HCT116 (cell line): ENCODE measurements around the gene ERC1. TPM values are rescaled to one million over a fixed set of nuclear protein-coding genes. Genes with fewer than 3 reads are reported as not detected.
"Not testable (repeated sequence)": the region's sequence is repeated elsewhere in the genome, so short reads cannot be mapped to it uniquely, and the experiment has no call there.

Source experiments
- ATAC-seq: fragments of 200-7000 bp; cut with Tn5 transposase; 2 replicates; pipeline ENCODE4 v1.9.1; 2020; ENCODE audit warnings: mild to moderate bottlenecking, moderate library complexity
- BruUV-seq: library from RNA; stranded (reverse); fragments of 400-500 nt; replicated peaks from 2 replicates; lab custom pipeline; 2021; lab: Mats Ljungman, UMichigan
- CTCF ChIA-PET: fragments of 300-600 bp; sonication (Branson Sonifier 250); formaldehyde crosslinking; loops from one replicate; lab custom pipeline; 2021; ENCODE audit warnings: antibody characterized with exemption; lab: Charles Lee
- POLR2A ChIA-PET: fragments of 300-600, 350-600 bp; sonication (Branson Sonifier 250); formaldehyde crosslinking; loops from one replicate; lab custom pipeline; 2021; ENCODE audit warnings: antibody characterized with exemption; lab: Charles Lee
- RAD21 ChIA-PET, 2 experiments: fragments of 300-600 bp; sonication (Branson Sonifier 250); formaldehyde crosslinking; loops; one replicate each; lab custom pipeline; 2023; ENCODE audit warnings: low total read pairs in 2 of 2; ENCODE audit not compliant: uncharacterized antibody in 2 of 2, unreplicated experiment in 2 of 2, low non-redundant PET in 1 of 2; lab: Charles Lee
- DNase-seq: peaks from one replicate; pipeline ENCODE4 v3.0.0-alpha.2; 2010; ENCODE audit warnings: low read depth, low spot score
- H2AFZ ChIP-seq: fragments of 200-600 bp; shearing (Covaris generic), sonication (generic); 2 replicates; pipeline ENCODE4 v1.6.1; 2017; ENCODE audit warnings: low read depth, mixed run types, mixed read lengths, antibody characterized with exemption, low read length; ENCODE audit not compliant: poor library complexity, severe bottlenecking
- H3K27ac ChIP-seq: 2 replicates; pipeline ENCODE4 v1.5.1; 2012; ENCODE audit warnings: low read depth, low read length
- H3K27me3 ChIP-seq: fragments of 200-600 bp; sonication (generic); 2 replicates; pipeline ENCODE4 v1.6.1; 2016; ENCODE audit warnings: mixed run types, low read length, mixed read lengths; ENCODE audit not compliant: insufficient read depth
- H3K36me3 ChIP-seq, 2 experiments: fragments of 200-500 bp in 1 of 2; fragments of 200-600 bp in 1 of 2; sonication (Bioruptor generic) in 1 of 2; sonication (generic) in 1 of 2; 2 replicates each; pipeline versions ENCODE4 v1.5.1 to v1.6.1; 2014 to 2016; ENCODE audit warnings: low read length in 2 of 2, inconsistent platforms in 1 of 2, mixed read lengths in 1 of 2, mixed run types in 1 of 2; ENCODE audit not compliant: insufficient read depth in 2 of 2, control insufficient read depth in 1 of 2
- H3K4me1 ChIP-seq, 2 experiments: fragments of 200-600 bp in 1 of 2; sonication (generic) in 1 of 2; 2 replicates each; pipeline versions ENCODE4 v1.5.1 to v1.6.1; 2012 to 2017; ENCODE audit warnings: low read length in 2 of 2, inconsistent platforms in 1 of 2, mild to moderate bottlenecking in 1 of 2, mixed read lengths in 1 of 2, mixed run types in 1 of 2, moderate library complexity in 1 of 2; ENCODE audit not compliant: insufficient read depth in 2 of 2, control insufficient read depth in 1 of 2
- H3K4me2 ChIP-seq: fragments of 200-600 bp; sonication (generic); 2 replicates; pipeline ENCODE4 v1.6.1; 2017; ENCODE audit warnings: mixed run types, low read length, mixed read lengths
- H3K4me3 ChIP-seq, 2 experiments: fragments of 200-600 bp in 1 of 2; sonication (generic) in 1 of 2; replicated peaks in 1 of 2; 2 replicates each; pipeline ENCODE4 v1.5.1; 2011 to 2016; ENCODE audit warnings: low read length in 2 of 2, control low read depth in 1 of 2, low read depth in 1 of 2, mild to moderate bottlenecking in 1 of 2, mixed read lengths in 1 of 2, mixed run types in 1 of 2
- H3K79me2 ChIP-seq: fragments of 200-600 bp; sonication (generic); 2 replicates; pipeline ENCODE4 v1.6.1; 2017; ENCODE audit warnings: mild to moderate bottlenecking, mixed run types, low read length, moderate library complexity, mixed read lengths; ENCODE audit not compliant: insufficient read depth
- H3K9ac ChIP-seq: fragments of 200-600 bp; sonication (generic); 2 replicates; pipeline ENCODE4 v1.6.1; 2016; ENCODE audit warnings: low read length, mixed read lengths
- H3K9me2 ChIP-seq: fragments of 200-600 bp; sonication (generic), shearing (Covaris generic); 2 replicates; pipeline ENCODE4 v1.6.1; 2017; ENCODE audit warnings: mixed run types, mild to moderate bottlenecking, moderate library complexity; ENCODE audit not compliant: insufficient read depth
- H3K9me3 ChIP-seq, 2 experiments: fragments of 200-500 bp in 1 of 2; fragments of 200-600 bp in 1 of 2; sonication (Bioruptor generic) in 1 of 2; sonication (generic) in 1 of 2; 2 replicates each; pipeline ENCODE4 v1.6.1; 2014 to 2017; ENCODE audit warnings: low read length in 2 of 2, mixed read lengths in 2 of 2, inconsistent platforms in 1 of 2, low read depth in 1 of 2, mild to moderate bottlenecking in 1 of 2, mixed run types in 1 of 2, moderate library complexity in 1 of 2; ENCODE audit not compliant: control insufficient read depth in 1 of 2, insufficient read depth in 1 of 2
- H4K20me1 ChIP-seq: fragments of 200-600 bp; sonication (generic), shearing (Covaris generic); 2 replicates; pipeline ENCODE4 v1.6.1; 2017; ENCODE audit warnings: mixed run types, mild to moderate bottlenecking, moderate library complexity; ENCODE audit not compliant: insufficient read depth
- CBX3 ChIP-seq: IDR thresholded peaks from 2 replicates; pipeline ENCODE4 v1.6.1; 2012; ENCODE audit warnings: low read depth
- EGR1 ChIP-seq: IDR thresholded peaks from 2 replicates; pipeline ENCODE4 v1.6.1; 2012; ENCODE audit warnings: low read depth
- EZH2phosphoT487 ChIP-seq: fragments of 200-600 bp; IDR thresholded peaks from 2 replicates; pipeline ENCODE4 v1.6.1; 2018; ENCODE audit warnings: antibody characterized with exemption, borderline replicate concordance
- POLR2A ChIP-seq: IDR thresholded peaks from 2 replicates; pipeline ENCODE4 v1.7.0; 2011; ENCODE audit warnings: borderline replicate concordance; ENCODE audit not compliant: insufficient read depth, insufficient read length; ENCODE audit errors: extremely low read depth
- POLR2AphosphoS5 ChIP-seq: IDR thresholded peaks from 2 replicates; pipeline ENCODE4 v1.6.1; 2011; ENCODE audit warnings: mild to moderate bottlenecking, low read depth, low read length, moderate library complexity
- RAD21 ChIP-seq: IDR thresholded peaks from 2 replicates; pipeline ENCODE4 v1.6.1; 2012; ENCODE audit warnings: low read depth, mild to moderate bottlenecking
- TCF7L2 ChIP-seq: IDR thresholded peaks from 2 replicates; pipeline ENCODE4 v1.7.0; 2011; ENCODE audit warnings: borderline replicate concordance, inconsistent platforms; ENCODE audit not compliant: insufficient read depth, insufficient read length; ENCODE audit errors: extremely low read depth
- YY1 ChIP-seq: IDR thresholded peaks from 2 replicates; pipeline ENCODE4 v1.6.1; 2011; ENCODE audit warnings: low read length, low read depth, moderate library complexity, mild to moderate bottlenecking; ENCODE audit not compliant: insufficient replicate concordance; ENCODE audit errors: extremely low read depth
- ZFX ChIP-seq: fragments of 450-650 bp; IDR thresholded peaks from 2 replicates; pipeline ENCODE4 v1.6.1; 2017
- ZNF274 ChIP-seq: fragments of 200-500 bp; sonication (Bioruptor generic); IDR thresholded peaks from 2 replicates; pipeline ENCODE4 v1.6.1; 2014; ENCODE audit warnings: mild to moderate bottlenecking, low read depth, low read length, inconsistent platforms
- intact Hi-C: fragments of 100-400 bp; cut with micrococcal nuclease; formaldehyde crosslinking; loops from 2 replicates; pipeline ENCODE4 v1.10.0; 2022
- total RNA-seq: library from RNA; stranded (reverse); gene quantifications from one replicate; pipeline ENCODE4 v1.2.1, GENCODE V29; 2021; ENCODE audit not compliant: unreplicated experiment
- TF ChIP-seq, protein P1 (sequence below): IDR thresholded peaks from 2 replicates; pipeline ENCODE4 v1.6.1; 2011; ENCODE audit warnings: mild to moderate bottlenecking, low read length, moderate library complexity; ENCODE audit not compliant: insufficient replicate concordance; ENCODE audit errors: extremely low read depth
- TF ChIP-seq, protein P2 (sequence below): IDR thresholded peaks from 2 replicates; pipeline ENCODE4 v1.6.1; 2012
- TF ChIP-seq, protein P3 (sequence below), 3 experiments: fragments of 200-600 bp in 1 of 3; sonication (generic) in 1 of 3; IDR thresholded peaks in 2 of 3; conservative IDR thresholded peaks in 1 of 3; 2 replicates each; pipeline ENCODE4 v1.5.1; 2012 to 2017; ENCODE audit warnings: low read depth in 2 of 3, low read length in 2 of 3, antibody characterized with exemption in 1 of 3, borderline replicate concordance in 1 of 3, control low read depth in 1 of 3, mild to moderate bottlenecking in 1 of 3, mixed read lengths in 1 of 3, mixed run types in 1 of 3, moderate library complexity in 1 of 3; ENCODE audit not compliant: insufficient read depth in 1 of 3

ERC1 gene
- total RNA-seq, 1 experiment from 2014 or later: 41.9 TPM

DNA sequence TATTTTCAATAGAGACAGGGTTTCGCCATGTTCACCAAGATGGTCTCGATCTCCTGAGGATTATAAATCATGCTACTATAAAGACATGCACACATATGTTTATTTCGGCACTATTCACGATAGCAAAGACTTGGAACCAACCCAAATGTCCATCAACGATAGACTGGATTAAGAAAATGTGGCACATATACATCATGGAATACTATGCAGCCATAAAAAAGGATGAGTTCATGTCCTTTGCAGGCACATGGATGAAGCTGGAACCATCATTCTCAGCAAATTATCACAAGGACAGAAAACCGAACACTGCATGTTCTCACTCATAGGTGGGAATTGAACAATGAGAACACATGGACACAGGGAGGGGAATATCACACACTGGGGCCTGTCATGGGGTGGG lies 350.2 kb downstream of the ERC1 start:
- H3K9ac ChIP-seq, POLR2A ChIA-PET, H4K20me1 ChIP-seq, H3K9me2 ChIP-seq, H2AFZ ChIP-seq, H3K27ac ChIP-seq, BruUV-seq, CTCF ChIA-PET, DNase-seq, ATAC-seq, H3K9me3 ChIP-seq, H3K36me3 ChIP-seq, H3K27me3 ChIP-seq, H3K79me2 ChIP-seq, intact Hi-C loops, H3K4me1 ChIP-seq, RAD21 ChIA-PET, H3K4me2 ChIP-seq, H3K4me3 ChIP-seq: not testable (repeated sequence)

DNA sequence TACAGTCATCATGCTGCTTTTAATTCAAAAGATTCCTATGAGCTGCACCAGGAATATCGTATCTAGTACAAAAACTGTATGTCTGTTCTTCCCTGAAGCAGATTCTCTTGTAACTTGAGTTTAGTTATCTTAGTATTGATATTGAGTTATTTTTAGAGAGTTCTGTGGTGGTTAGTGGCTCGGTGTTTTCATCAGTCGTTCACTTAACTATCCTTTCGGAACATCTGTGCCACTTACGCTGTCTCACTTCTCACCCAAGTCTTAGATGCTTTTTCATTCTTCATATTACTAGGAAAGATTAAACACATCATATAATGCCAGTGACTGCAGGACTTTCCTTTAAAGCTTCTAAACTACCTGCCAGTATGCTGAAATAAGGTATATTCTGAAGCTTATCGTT lies 352.4 kb downstream of the ERC1 start:
- intact Hi-C loops: no loop called here
- ATAC-seq (no peak), DNase-seq (no peak)
- RAD21 ChIA-PET: no interaction called here
- no peaks in the 10 kb centered on the region for H3K4me1 ChIP-seq
- H2AFZ ChIP-seq: no peak overlapping the region
- no peak overlapping the region for H3K9ac ChIP-seq
- no peak overlapping the region for H3K4me3 ChIP-seq
- POLR2A ChIA-PET: no interaction called here
- no peaks in the 10 kb centered on the region for H3K9me3 ChIP-seq
- CTCF ChIA-PET: no interaction called here
- no peak overlapping the region for H3K27ac ChIP-seq
- no peaks in the 10 kb centered on the region for H3K9me2 ChIP-seq
- no TSS peak for BruUV-seq
- H3K4me2 ChIP-seq: no peak overlapping the region
- no peaks in the 10 kb centered on the region for H3K27me3 ChIP-seq
- no peaks in the 10 kb centered on the region for H4K20me1 ChIP-seq
- no peaks in the 10 kb centered on the region for H3K36me3 ChIP-seq
- H3K79me2 ChIP-seq: no peaks in the 10 kb centered on the region
- TF ChIP-seq, protein P1, sequence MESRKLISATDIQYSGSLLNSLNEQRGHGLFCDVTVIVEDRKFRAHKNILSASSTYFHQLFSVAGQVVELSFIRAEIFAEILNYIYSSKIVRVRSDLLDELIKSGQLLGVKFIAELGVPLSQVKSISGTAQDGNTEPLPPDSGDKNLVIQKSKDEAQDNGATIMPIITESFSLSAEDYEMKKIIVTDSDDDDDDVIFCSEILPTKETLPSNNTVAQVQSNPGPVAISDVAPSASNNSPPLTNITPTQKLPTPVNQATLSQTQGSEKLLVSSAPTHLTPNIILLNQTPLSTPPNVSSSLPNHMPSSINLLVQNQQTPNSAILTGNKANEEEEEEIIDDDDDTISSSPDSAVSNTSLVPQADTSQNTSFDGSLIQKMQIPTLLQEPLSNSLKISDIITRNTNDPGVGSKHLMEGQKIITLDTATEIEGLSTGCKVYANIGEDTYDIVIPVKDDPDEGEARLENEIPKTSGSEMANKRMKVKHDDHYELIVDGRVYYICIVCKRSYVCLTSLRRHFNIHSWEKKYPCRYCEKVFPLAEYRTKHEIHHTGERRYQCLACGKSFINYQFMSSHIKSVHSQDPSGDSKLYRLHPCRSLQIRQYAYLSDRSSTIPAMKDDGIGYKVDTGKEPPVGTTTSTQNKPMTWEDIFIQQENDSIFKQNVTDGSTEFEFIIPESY: no peak
- TF ChIP-seq POLR2A (no peak), ZFX (no peak), TCF7L2 (no peak), CBX3 (no peak), EGR1 (no peak), ZNF274 (no peak), YY1 (no peak), POLR2AphosphoS5 (no peak), RAD21 (no peak), EZH2phosphoT487 (no peak)
- TF ChIP-seq, protein P2, sequence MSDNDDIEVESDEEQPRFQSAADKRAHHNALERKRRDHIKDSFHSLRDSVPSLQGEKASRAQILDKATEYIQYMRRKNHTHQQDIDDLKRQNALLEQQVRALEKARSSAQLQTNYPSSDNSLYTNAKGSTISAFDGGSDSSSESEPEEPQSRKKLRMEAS: no peak
- TF ChIP-seq, protein P3, sequence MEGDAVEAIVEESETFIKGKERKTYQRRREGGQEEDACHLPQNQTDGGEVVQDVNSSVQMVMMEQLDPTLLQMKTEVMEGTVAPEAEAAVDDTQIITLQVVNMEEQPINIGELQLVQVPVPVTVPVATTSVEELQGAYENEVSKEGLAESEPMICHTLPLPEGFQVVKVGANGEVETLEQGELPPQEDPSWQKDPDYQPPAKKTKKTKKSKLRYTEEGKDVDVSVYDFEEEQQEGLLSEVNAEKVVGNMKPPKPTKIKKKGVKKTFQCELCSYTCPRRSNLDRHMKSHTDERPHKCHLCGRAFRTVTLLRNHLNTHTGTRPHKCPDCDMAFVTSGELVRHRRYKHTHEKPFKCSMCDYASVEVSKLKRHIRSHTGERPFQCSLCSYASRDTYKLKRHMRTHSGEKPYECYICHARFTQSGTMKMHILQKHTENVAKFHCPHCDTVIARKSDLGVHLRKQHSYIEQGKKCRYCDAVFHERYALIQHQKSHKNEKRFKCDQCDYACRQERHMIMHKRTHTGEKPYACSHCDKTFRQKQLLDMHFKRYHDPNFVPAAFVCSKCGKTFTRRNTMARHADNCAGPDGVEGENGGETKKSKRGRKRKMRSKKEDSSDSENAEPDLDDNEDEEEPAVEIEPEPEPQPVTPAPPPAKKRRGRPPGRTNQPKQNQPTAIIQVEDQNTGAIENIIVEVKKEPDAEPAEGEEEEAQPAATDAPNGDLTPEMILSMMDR (IDR thresholded peaks at IDR 0.05 in 2 of 3, conservative IDR thresholded peaks at IDR 0.05 in 1 of 3; ENCODE audit: borderline replicate concordance in 1 of 3, insufficient read depth in 1 of 3, low read depth in 2 of 3, low read length in 2 of 3): no peak
